Effector memory CD4-positive, alpha-beta T cell (primary cell): ENCODE data around the gene RAPGEF1.

Experiments
- DNase-seq, 3 donors: peaks; one replicate each; pipeline ENCODE4 v3.0.0-alpha.2; 2020
- H3K27ac ChIP-seq: 2 replicates; pipeline ENCODE4 v1.7.0; 2013; ENCODE audit warnings: mild to moderate bottlenecking, low read length, moderate library complexity; ENCODE audit not compliant: insufficient read depth, poor library complexity, severe bottlenecking
- H3K27me3 ChIP-seq: replicated peaks from 2 replicates; pipeline ENCODE4 v1.7.0; 2013; ENCODE audit warnings: mild to moderate bottlenecking, low read length; ENCODE audit not compliant: insufficient read depth, control insufficient read depth, poor library complexity, severe bottlenecking
- H3K36me3 ChIP-seq: 2 replicates; pipeline ENCODE4 v1.7.0; 2013; ENCODE audit warnings: mild to moderate bottlenecking, low read length, moderate library complexity; ENCODE audit not compliant: control insufficient read depth, insufficient read depth
- H3K4me1 ChIP-seq: 2 replicates; pipeline ENCODE4 v1.7.0; 2013; ENCODE audit warnings: low read length, mild to moderate bottlenecking; ENCODE audit not compliant: control insufficient read depth, insufficient read depth, poor library complexity, severe bottlenecking
- H3K4me3 ChIP-seq: 2 replicates; pipeline ENCODE4 v1.7.0; 2013; ENCODE audit warnings: low read length, low read depth, mild to moderate bottlenecking; ENCODE audit not compliant: insufficient read depth, poor library complexity, severe bottlenecking
- H3K9me3 ChIP-seq: 2 replicates; pipeline ENCODE4 v1.7.0; 2013; ENCODE audit warnings: mild to moderate bottlenecking, low read length, moderate library complexity; ENCODE audit not compliant: control insufficient read depth

RAPGEF1 gene

DNA sequence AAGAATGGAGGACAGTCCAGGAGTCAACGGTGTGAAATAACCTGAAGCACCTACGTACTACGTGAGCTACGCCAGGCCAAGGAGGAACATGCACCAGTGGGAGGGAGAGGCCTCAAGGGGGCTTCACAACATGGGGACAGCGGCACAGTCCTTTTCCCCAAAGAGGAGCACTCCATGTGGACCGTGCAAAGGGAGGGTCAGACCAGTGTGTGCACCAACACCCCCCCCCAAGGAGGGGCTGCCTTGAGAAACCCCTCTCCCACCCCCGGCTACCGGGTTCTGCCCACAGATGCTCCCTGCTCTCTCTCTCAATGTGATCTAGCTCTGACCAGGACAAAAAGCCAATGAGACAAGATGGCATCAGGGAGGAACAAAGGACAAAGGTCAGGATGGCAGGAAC lies 126.0 kb downstream of the RAPGEF1 start:
- H3K9me3 ChIP-seq: no peaks in the 10 kb centered on the region
- H3K27me3 ChIP-seq: no peaks in the 10 kb centered on the region
- H3K27ac ChIP-seq: no peak overlapping the region
- no peaks in the 10 kb centered on the region for H3K4me1 ChIP-seq
- no peak overlapping the region for H3K4me3 ChIP-seq
- DNase-seq: no peak
- peaks cover 64% of the 10 kb centered on the region for H3K36me3 ChIP-seq

DNA sequence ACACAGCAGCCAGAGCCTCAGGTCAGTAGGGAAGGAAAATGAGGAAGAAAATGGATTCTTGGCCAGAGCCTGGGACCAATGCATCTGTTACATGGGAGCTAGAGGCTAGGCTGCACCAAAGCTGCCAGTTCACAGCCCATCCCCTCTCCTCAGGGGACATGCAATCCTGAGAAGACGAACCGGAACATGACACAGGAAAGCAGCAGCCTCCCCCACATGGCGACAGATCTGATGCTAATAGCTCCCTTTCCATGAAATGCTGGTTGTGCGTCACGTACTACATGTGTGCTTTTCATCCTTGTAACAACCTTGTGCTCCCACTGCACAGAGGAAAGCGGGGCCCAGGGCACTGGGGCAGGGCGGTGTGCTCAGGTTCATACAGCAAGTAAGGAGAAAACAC lies 127.0 kb downstream of the RAPGEF1 start:
- peaks cover 57% of the 10 kb centered on the region for H3K36me3 ChIP-seq

GRCh38 chr9:131611586-131612315 lies 128.1 kb downstream of the RAPGEF1 start:
- DNase-seq: no peak
- Histone ChIP-seq H3K27me3 (no peaks in the 10 kb centered on the region), H3K4me1 (no peaks in the 10 kb centered on the region), H3K9me3 (no peaks in the 10 kb centered on the region), H3K27ac (no peak overlapping the region), H3K4me3 (no peak overlapping the region), H3K36me3 (peaks cover 56% of the 10 kb centered on the region)

More for the DNA sequence above, 127.0 kb downstream of the RAPGEF1 start:
- DNase-seq: no peak
- H3K4me1 ChIP-seq: no peaks in the 10 kb centered on the region
- H3K9me3 ChIP-seq: no peaks in the 10 kb centered on the region
- H3K27me3 ChIP-seq: no peaks in the 10 kb centered on the region
- no peak overlapping the region for H3K27ac ChIP-seq
- H3K4me3 ChIP-seq: no peak overlapping the region

- Histone ChIP-seq H3K4me1 (no peaks in the 10 kb centered on the region), H3K4me3 (no peak overlapping the region), H3K27ac (no peak overlapping the region), H3K27me3 (no peaks in the 10 kb centered on the region), H3K9me3 (no peaks in the 10 kb centered on the region), H3K36me3 (peaks cover 53% of the 10 kb centered on the region)
- no peak for DNase-seq
Measured at GRCh38 chr9:131610231-131610761, 129.6 kb downstream of the RAPGEF1 start.

DNA sequence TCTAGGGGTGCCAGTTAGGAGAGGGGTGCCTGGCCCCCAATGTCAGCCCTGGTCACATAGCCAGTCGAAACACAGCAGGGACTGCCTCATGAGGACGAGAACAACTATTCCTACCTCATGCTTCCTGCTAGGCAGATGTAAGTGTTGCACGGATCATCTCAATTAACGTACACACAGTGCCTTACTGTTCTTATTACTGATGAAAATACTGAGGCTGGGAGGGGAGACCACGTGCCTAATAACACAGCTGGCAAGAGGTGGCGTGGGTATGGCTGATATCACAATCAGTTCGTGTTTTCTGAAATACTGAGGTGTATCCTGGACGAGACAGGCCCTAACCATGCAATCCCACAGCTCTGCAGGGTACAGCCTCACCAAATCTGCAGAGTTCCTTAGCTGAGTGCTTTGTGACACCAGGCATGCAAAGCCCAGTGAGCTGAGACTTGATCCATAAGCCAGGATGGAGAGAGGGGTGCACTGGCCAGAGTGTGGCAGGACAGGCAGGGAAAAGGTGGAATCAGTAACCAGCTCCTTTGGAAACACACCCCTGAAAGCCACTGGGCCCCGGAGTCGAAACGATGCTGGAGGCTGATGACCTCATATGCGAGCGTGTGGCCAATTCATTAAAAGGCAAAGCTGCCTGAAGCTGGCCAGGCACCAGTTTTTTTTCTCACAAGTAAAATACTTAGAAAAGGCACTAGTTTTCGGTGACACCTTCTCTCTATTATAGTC lies 130.6 kb downstream of the RAPGEF1 start:
- no peak for DNase-seq
- Histone ChIP-seq H3K36me3 (peaks cover 54% of the 10 kb centered on the region), H3K4me3 (no peak overlapping the region), H3K9me3 (no peaks in the 10 kb centered on the region), H3K4me1 (no peaks in the 10 kb centered on the region), H3K27ac (no peak overlapping the region), H3K27me3 (no peaks in the 10 kb centered on the region)

GRCh38 chr9:131608493-131609037 lies 131.3 kb downstream of the RAPGEF1 start:
- no peak overlapping the region for H3K4me3 ChIP-seq

DNA sequence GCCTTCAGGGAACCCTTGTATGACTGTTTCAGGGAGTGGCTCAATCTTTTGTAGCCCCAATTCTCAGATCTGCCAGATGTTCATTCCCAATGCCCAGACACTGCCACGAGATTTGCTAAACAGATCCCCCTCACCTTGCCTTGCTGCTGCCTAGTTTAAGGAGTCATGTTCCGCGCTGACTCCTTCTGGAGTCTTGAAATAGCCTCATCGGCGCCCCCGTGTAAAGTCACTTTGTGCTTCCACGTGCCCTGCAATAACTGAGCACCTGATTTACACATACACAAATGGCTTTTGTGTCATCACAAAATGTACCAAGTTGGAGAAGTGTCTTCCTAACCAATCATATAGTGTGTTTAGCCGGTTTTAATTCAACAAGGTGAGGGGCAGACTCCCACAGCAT lies 132.3 kb downstream of the RAPGEF1 start:
- Histone ChIP-seq H3K27ac (no peak overlapping the region), H3K4me1 (no peaks in the 10 kb centered on the region), H3K36me3 (peaks cover 65% of the 10 kb centered on the region), H3K9me3 (no peaks in the 10 kb centered on the region), H3K27me3 (no peaks in the 10 kb centered on the region), H3K4me3 (no peak overlapping the region)
- no peak for DNase-seq

More at GRCh38 chr9:131608493-131609037, 131.3 kb downstream of the RAPGEF1 start:
- no peaks in the 10 kb centered on the region for H3K4me1 ChIP-seq
- H3K9me3 ChIP-seq: no peaks in the 10 kb centered on the region
- no peaks in the 10 kb centered on the region for H3K27me3 ChIP-seq
- no peak for DNase-seq
- H3K27ac ChIP-seq: no peak overlapping the region
- peaks cover 57% of the 10 kb centered on the region for H3K36me3 ChIP-seq

- peaks cover 71% of the 10 kb centered on the region for H3K36me3 ChIP-seq
Measured at GRCh38 chr9:131606896-131607567, 132.8 kb downstream of the RAPGEF1 start.

GRCh38 chr9:131605770-131606590 lies 133.9 kb downstream of the RAPGEF1 start:
- H3K36me3 ChIP-seq: peaks cover 80% of the 10 kb centered on the region
- DNase-seq: no peak
- H3K27ac ChIP-seq: no peak overlapping the region
- no peaks in the 10 kb centered on the region for H3K9me3 ChIP-seq
- H3K4me1 ChIP-seq: no peaks in the 10 kb centered on the region
- H3K27me3 ChIP-seq: no peaks in the 10 kb centered on the region
- H3K4me3 ChIP-seq: no peak overlapping the region

More at GRCh38 chr9:131606896-131607567, 132.8 kb downstream of the RAPGEF1 start:
- no peaks in the 10 kb centered on the region for H3K4me1 ChIP-seq
- H3K27me3 ChIP-seq: no peaks in the 10 kb centered on the region
- DNase-seq: no peak
- H3K27ac ChIP-seq: no peak overlapping the region
- H3K9me3 ChIP-seq: no peaks in the 10 kb centered on the region
- H3K4me3 ChIP-seq: no peak overlapping the region
